B cell (primary cell): Measurements from ENCODE around the gene NFASC.

Source experiments
- EZH2 ChIP-seq: IDR thresholded peaks from 2 replicates; pipeline ENCODE4 v1.6.1; 2012; ENCODE audit warnings: borderline replicate concordance, low read depth, mild to moderate bottlenecking, moderate library complexity, low read length; ENCODE audit not compliant: insufficient read depth, poor library complexity, severe bottlenecking
- TF ChIP-seq, protein P1 (sequence below): fragments of 200-600 bp; IDR thresholded peaks from one replicate; pipeline ENCODE4 v1.8.0; 2022; ENCODE audit warnings: antibody characterized with exemption, mild to moderate bottlenecking

GRCh38 chr1:205045146-205045545 is 174.5 kb downstream of the NFASC start:
- TF ChIP-seq, protein P1, sequence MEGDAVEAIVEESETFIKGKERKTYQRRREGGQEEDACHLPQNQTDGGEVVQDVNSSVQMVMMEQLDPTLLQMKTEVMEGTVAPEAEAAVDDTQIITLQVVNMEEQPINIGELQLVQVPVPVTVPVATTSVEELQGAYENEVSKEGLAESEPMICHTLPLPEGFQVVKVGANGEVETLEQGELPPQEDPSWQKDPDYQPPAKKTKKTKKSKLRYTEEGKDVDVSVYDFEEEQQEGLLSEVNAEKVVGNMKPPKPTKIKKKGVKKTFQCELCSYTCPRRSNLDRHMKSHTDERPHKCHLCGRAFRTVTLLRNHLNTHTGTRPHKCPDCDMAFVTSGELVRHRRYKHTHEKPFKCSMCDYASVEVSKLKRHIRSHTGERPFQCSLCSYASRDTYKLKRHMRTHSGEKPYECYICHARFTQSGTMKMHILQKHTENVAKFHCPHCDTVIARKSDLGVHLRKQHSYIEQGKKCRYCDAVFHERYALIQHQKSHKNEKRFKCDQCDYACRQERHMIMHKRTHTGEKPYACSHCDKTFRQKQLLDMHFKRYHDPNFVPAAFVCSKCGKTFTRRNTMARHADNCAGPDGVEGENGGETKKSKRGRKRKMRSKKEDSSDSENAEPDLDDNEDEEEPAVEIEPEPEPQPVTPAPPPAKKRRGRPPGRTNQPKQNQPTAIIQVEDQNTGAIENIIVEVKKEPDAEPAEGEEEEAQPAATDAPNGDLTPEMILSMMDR: no peak
- TF ChIP-seq EZH2: no peak
